Stimulated activated CD8-positive, alpha-beta memory T cell treated with anti-CD3 and anti-CD28 coated beads, Interleukin-4, amount 100 ng/mL, for 4 hours (primary cell): ENCODE measurements around the gene TTC3.

Source experiments
- DNase-seq, 2 donors: peaks; one replicate each; pipeline ENCODE4 v3.0.0-alpha.2; 2020; ENCODE audit warnings: low read depth in 2 of 2, low spot score in 1 of 2

Gene TTC3

GRCh38 chr21:37149411-37149810 lies 76.4 kb downstream of the TTC3 start:
- DNase-seq, result no peak

- DNase-seq, result no peak
Measured at GRCh38 chr21:37153196-37153934, 80.3 kb downstream of the TTC3 start.

- no peak for DNase-seq
Measured at GRCh38 chr21:37153935-37154350, 80.9 kb downstream of the TTC3 start.

- DNase-seq, result no peak
Measured at GRCh38 chr21:37155186-37155585, 82.1 kb downstream of the TTC3 start.

GRCh38 chr21:37157938-37158337 lies 84.9 kb downstream of the TTC3 start:
- no peak for DNase-seq

- no peak for DNase-seq
Measured at GRCh38 chr21:37159053-37159776, 86.2 kb downstream of the TTC3 start.

GRCh38 chr21:37159949-37160348 lies 86.9 kb downstream of the TTC3 start:
- DNase-seq, result no peak

- DNase-seq, result no peak
Measured at GRCh38 chr21:37164742-37165141, 91.7 kb downstream of the TTC3 start.

GRCh38 chr21:37165586-37165985 lies 92.5 kb downstream of the TTC3 start:
- no peak for DNase-seq

- DNase-seq, result no peak
Measured at GRCh38 chr21:37166733-37167132, 93.7 kb downstream of the TTC3 start.

GRCh38 chr21:37168666-37169065 lies 95.6 kb downstream of the TTC3 start:
- DNase-seq, result no peak

- DNase-seq, result no peak
Measured at GRCh38 chr21:37172646-37173045, 99.6 kb downstream of the TTC3 start.

- no peak for DNase-seq
Measured at GRCh38 chr21:37176716-37177115, 103.7 kb downstream of the TTC3 start.

- no peak for DNase-seq
Measured at GRCh38 chr21:37181059-37181458, 108.0 kb downstream of the TTC3 start.

- DNase-seq, result no peak
Measured at GRCh38 chr21:37182222-37182621, 109.2 kb downstream of the TTC3 start.

- no peak for DNase-seq
Measured at GRCh38 chr21:37183749-37184148, 110.7 kb downstream of the TTC3 start.

- DNase-seq, result no peak
Measured at GRCh38 chr21:37184784-37185593, 111.9 kb downstream of the TTC3 start.

GRCh38 chr21:37186983-37187382 lies 113.9 kb downstream of the TTC3 start:
- no peak for DNase-seq

- DNase-seq, result no peak
Measured at GRCh38 chr21:37188825-37189224, 115.8 kb downstream of the TTC3 start.

GRCh38 chr21:37192019-37192418 lies 119.0 kb downstream of the TTC3 start:
- no peak for DNase-seq

GRCh38 chr21:37193006-37193405 lies 120.0 kb downstream of the TTC3 start:
- no peak for DNase-seq

- DNase-seq, result no peak
Measured at GRCh38 chr21:37193676-37194075, 120.6 kb downstream of the TTC3 start.
